Naive thymus-derived CD4-positive, alpha-beta T cell (primary cell): ENCODE results near the gene RAB6D. TPM values are rescaled to one million over a fixed set of nuclear protein-coding genes. Genes with fewer than 3 reads are reported as not detected.
"Not testable (repeated sequence)": the region's sequence is repeated elsewhere in the genome, so short reads cannot be mapped to it uniquely, and the experiment has no call there.

ENCODE experiments used
- ATAC-seq: fragments of 150-1000 bp; cut with Tn5 transposase; 2 replicates; pipeline ENCODE4 v1.10.0; 2021; ENCODE audit warnings: mild to moderate bottlenecking, moderate library complexity
- CTCF ChIA-PET: fragments of 350-600 bp; sonication (Branson Sonifier 250); formaldehyde crosslinking; loops from one replicate; lab custom pipeline; 2021; ENCODE audit warnings: antibody characterized with exemption; lab: Charles Lee
- POLR2A ChIA-PET: fragments of 350-600 bp; sonication (Branson Sonifier 250); formaldehyde crosslinking; loops from one replicate; lab custom pipeline; 2021; ENCODE audit warnings: antibody characterized with exemption, inconsistent platforms; lab: Charles Lee
- DNase-seq, 9 donors: peaks; one replicate each; pipeline versions ENCODE4 v3.0.0 to v3.0.0-alpha.2; 2020 to 2022; ENCODE audit warnings: mixed read lengths in 1 of 9
- H3K27ac ChIP-seq: one replicate; pipeline ENCODE4 v1.7.0; 2013; ENCODE audit warnings: mild to moderate bottlenecking, low read depth, low read length, moderate library complexity
- H3K27me3 ChIP-seq, 2 donors: one replicate each; pipeline ENCODE4 v1.7.0; 2013; ENCODE audit warnings: low read length in 2 of 2, mild to moderate bottlenecking in 2 of 2, moderate library complexity in 2 of 2; ENCODE audit not compliant: control insufficient read depth in 2 of 2, insufficient read depth in 2 of 2
- H3K36me3 ChIP-seq, 3 experiments: 1 replicate in 2 of 3; 2 replicates in 1 of 3; pipeline ENCODE4 v1.7.0; 2013; ENCODE audit warnings: low read length in 3 of 3, mild to moderate bottlenecking in 3 of 3, moderate library complexity in 1 of 3; ENCODE audit not compliant: insufficient read depth in 3 of 3, control insufficient read depth in 2 of 3
- H3K4me1 ChIP-seq, 2 donors: one replicate each; pipeline ENCODE4 v1.7.0; 2013; ENCODE audit warnings: low read length in 2 of 2, mild to moderate bottlenecking in 2 of 2, moderate library complexity in 1 of 2; ENCODE audit not compliant: control insufficient read depth in 2 of 2, insufficient read depth in 2 of 2
- H3K4me3 ChIP-seq: 2 replicates; pipeline ENCODE4 v1.7.0; 2013; ENCODE audit warnings: mild to moderate bottlenecking, low read length
- H3K9me3 ChIP-seq, 3 experiments: 1 replicate in 2 of 3; 2 replicates in 1 of 3; pipeline ENCODE4 v1.7.0; 2013; ENCODE audit warnings: low read length in 3 of 3; ENCODE audit not compliant: control insufficient read depth in 2 of 3
- H3K27ac Mint-ChIP-seq, 9 donors: one replicate each; pipeline ENCODE4 v1.8.0; 2020 to 2022; ENCODE audit warnings: mixed read lengths in 9 of 9, mild to moderate bottlenecking in 8 of 9, moderate library complexity in 5 of 9, inconsistent platforms in 2 of 9
- H3K27me3 Mint-ChIP-seq, 5 donors: one replicate each; pipeline ENCODE4 v1.8.0; 2021 to 2022; ENCODE audit warnings: mixed read lengths in 5 of 5, mild to moderate bottlenecking in 1 of 5
- H3K36me3 Mint-ChIP-seq, 5 donors: one replicate each; pipeline ENCODE4 v1.8.0; 2020 to 2022; ENCODE audit warnings: mixed read lengths in 5 of 5, mild to moderate bottlenecking in 3 of 5, inconsistent platforms in 1 of 5
- H3K4me1 Mint-ChIP-seq, 7 donors: one replicate each; pipeline ENCODE4 v1.8.0; 2020 to 2022; ENCODE audit warnings: mixed read lengths in 7 of 7, mild to moderate bottlenecking in 3 of 7, inconsistent platforms in 1 of 7
- H3K4me3 Mint-ChIP-seq, 10 donors: one replicate each; pipeline ENCODE4 v1.8.0; 2020 to 2022; ENCODE audit warnings: mild to moderate bottlenecking in 10 of 10, mixed read lengths in 10 of 10, moderate library complexity in 6 of 10, inconsistent platforms in 2 of 10
- H3K9me3 Mint-ChIP-seq, 11 donors: one replicate each; pipeline ENCODE4 v1.8.0; 2020 to 2022; ENCODE audit warnings: mixed read lengths in 11 of 11, mild to moderate bottlenecking in 4 of 11, inconsistent platforms in 1 of 11, moderate library complexity in 1 of 11
- intact Hi-C, 2 donors: fragments of 100-400 bp; cut with micrococcal nuclease; formaldehyde crosslinking; loops; one replicate each; pipeline ENCODE4 v1.15.1; 2023
- polyA plus RNA-seq, 2 donors: library from polyadenylated mRNA; unstranded; fragments of 300-500 nt; fragmentation: Illumina TruSeq; gene quantifications; one replicate each; pipeline ENCODE4 v1.2.3, GENCODE V29; 2021
- total RNA-seq, 6 experiments: library from RNA in 5 of 6; stranded (reverse) in 5 of 6; gene quantifications; 1 replicate in 5 of 6; 2 replicates in 1 of 6; pipeline ENCODE4 v1.2.3 and lab custom pipeline; 2021 to 2026

The RAB6D gene
- total and polyA plus RNA-seq, 7 experiments from 2014 or later, result not detected

- intact Hi-C loops, H3K4me3 Mint-ChIP-seq, H3K27me3 ChIP-seq, H3K36me3 Mint-ChIP-seq, H3K4me1 Mint-ChIP-seq, H3K9me3 ChIP-seq, H3K27ac ChIP-seq, CTCF ChIA-PET, H3K4me3 ChIP-seq, H3K27ac Mint-ChIP-seq, ATAC-seq, H3K36me3 ChIP-seq, H3K9me3 Mint-ChIP-seq, POLR2A ChIA-PET, H3K4me1 ChIP-seq, DNase-seq: not testable (repeated sequence)
- H3K27me3 Mint-ChIP-seq, result peaks cover 0 to 26% (median 7%) of the 10 kb centered on the region in 5 donors
Measured at GRCh38 chr2:131391953-131392352, 28.0 kb upstream of the RAB6D start.

GRCh38 chr2:131391471-131391870, 27.5 kb upstream of the RAB6D start:
- POLR2A ChIA-PET, H3K27ac ChIP-seq, H3K4me1 Mint-ChIP-seq, H3K27me3 ChIP-seq, H3K4me3 ChIP-seq, H3K4me3 Mint-ChIP-seq, H3K9me3 Mint-ChIP-seq, DNase-seq, H3K27ac Mint-ChIP-seq, H3K36me3 Mint-ChIP-seq, CTCF ChIA-PET, intact Hi-C loops, H3K9me3 ChIP-seq, H3K4me1 ChIP-seq, H3K36me3 ChIP-seq: not testable (repeated sequence)
- peaks cover 0 to 25% (median 5%) of the 10 kb centered on the region in 5 donors for H3K27me3 Mint-ChIP-seq
- ATAC-seq, result peak; percentile 19

GRCh38 chr2:131390495-131391130, 26.6 kb upstream of the RAB6D start:
- H3K9me3 ChIP-seq, H3K27ac ChIP-seq, POLR2A ChIA-PET, H3K4me3 ChIP-seq, H3K4me1 Mint-ChIP-seq, H3K4me3 Mint-ChIP-seq, CTCF ChIA-PET, H3K36me3 ChIP-seq, DNase-seq, H3K27ac Mint-ChIP-seq, H3K4me1 ChIP-seq, H3K27me3 ChIP-seq, intact Hi-C loops, H3K36me3 Mint-ChIP-seq, H3K9me3 Mint-ChIP-seq: not testable (repeated sequence)
- peaks cover 0 to 28% (median 5%) of the 10 kb centered on the region in 5 donors for H3K27me3 Mint-ChIP-seq
- ATAC-seq, result peak; percentile 33

- no peak overlapping the region for H3K27ac Mint-ChIP-seq
- no peaks in the 10 kb centered on the region for H3K4me1 Mint-ChIP-seq
- no peaks in the 10 kb centered on the region for H3K9me3 ChIP-seq
- no peak overlapping the region for H3K4me3 ChIP-seq
- no peaks in the 10 kb centered on the region for H3K4me1 ChIP-seq
- peaks cover 0 to 28% (median 5%) of the 10 kb centered on the region in 5 donors for H3K27me3 Mint-ChIP-seq
- DNase-seq (no peak), ATAC-seq (no peak)
- no peaks in the 10 kb centered on the region for H3K36me3 Mint-ChIP-seq
- no peak overlapping the region for H3K4me3 Mint-ChIP-seq
- POLR2A ChIA-PET, result no interaction called here
- CTCF ChIA-PET, result no interaction called here
- H3K9me3 Mint-ChIP-seq, result no peaks in the 10 kb centered on the region
- intact Hi-C loops, result no loop called here
- no peaks in the 10 kb centered on the region for H3K27me3 ChIP-seq
- no peak overlapping the region for H3K27ac ChIP-seq
- no peaks in the 10 kb centered on the region for H3K36me3 ChIP-seq
Measured at GRCh38 chr2:131389657-131390056, 25.7 kb upstream of the RAB6D start.

GRCh38 chr2:131388834-131389233, 24.9 kb upstream of the RAB6D start:
- H3K27me3 ChIP-seq, intact Hi-C loops, ATAC-seq, H3K9me3 Mint-ChIP-seq, DNase-seq, POLR2A ChIA-PET, H3K4me1 Mint-ChIP-seq, H3K27ac ChIP-seq, H3K36me3 ChIP-seq, H3K9me3 ChIP-seq, H3K36me3 Mint-ChIP-seq, CTCF ChIA-PET, H3K4me3 Mint-ChIP-seq, H3K4me1 ChIP-seq, H3K27ac Mint-ChIP-seq, H3K4me3 ChIP-seq: not testable (repeated sequence)
- peaks cover 0 to 24% (median 5%) of the 10 kb centered on the region in 5 donors for H3K27me3 Mint-ChIP-seq

GRCh38 chr2:131373111-131373510, 9.1 kb upstream of the RAB6D start:
- H3K9me3 Mint-ChIP-seq, H3K27ac Mint-ChIP-seq, ATAC-seq, DNase-seq, H3K4me1 ChIP-seq, H3K9me3 ChIP-seq, CTCF ChIA-PET, intact Hi-C loops, H3K4me1 Mint-ChIP-seq, POLR2A ChIA-PET, H3K27ac ChIP-seq, H3K36me3 Mint-ChIP-seq, H3K36me3 ChIP-seq, H3K4me3 Mint-ChIP-seq, H3K27me3 ChIP-seq, H3K4me3 ChIP-seq: not testable (repeated sequence)
- H3K27me3 Mint-ChIP-seq, result peaks cover 0 to 12% (median 0%) of the 10 kb centered on the region in 5 donors

GRCh38 chr2:131369954-131370353, 6.0 kb upstream of the RAB6D start:
- Mint-ChIP-seq H3K9me3 (peaks cover 0 to 6% (median 0%) of the 10 kb centered on the region in 11 donors), H3K36me3 (no peaks in the 10 kb centered on the region), H3K4me1 (no peaks in the 10 kb centered on the region), H3K27ac (no peak overlapping the region), H3K4me3 (no peak overlapping the region), H3K27me3 (peaks cover 6 to 20% (median 15%) of the 10 kb centered on the region in 5 donors)
- Histone ChIP-seq H3K4me1 (no peaks in the 10 kb centered on the region), H3K9me3 (no peaks in the 10 kb centered on the region), H3K27ac (no peak overlapping the region), H3K36me3 (no peaks in the 10 kb centered on the region), H3K4me3 (no peak overlapping the region), H3K27me3 (no peaks in the 10 kb centered on the region)
- POLR2A ChIA-PET, result no interaction called here
- ATAC-seq, result no peak
- CTCF ChIA-PET, result no interaction called here
- DNase-seq, result no peak
- intact Hi-C loops, result no loop called here
